OCI-LY1 (cell line): Measurements from ENCODE around the gene UROC1.

Source experiments
- H2AFZ ChIP-seq: fragments of 200-600 bp; sonication (generic), shearing (Covaris generic); 2 replicates; pipeline ENCODE4 v1.6.0; 2014; ENCODE audit warnings: antibody characterized with exemption, mild to moderate bottlenecking, low read length
- H3F3A ChIP-seq: fragments of 200-600 bp; sonication (generic), shearing (Covaris generic); 2 replicates; pipeline ENCODE4 v1.6.0; 2014; ENCODE audit warnings: mild to moderate bottlenecking, antibody characterized with exemption, low read length, moderate library complexity; ENCODE audit not compliant: insufficient read depth
- H3K27ac ChIP-seq: fragments of 200-600 bp; sonication (generic); 2 replicates; pipeline ENCODE4 v1.5.1; 2014; ENCODE audit warnings: low read length, mixed run types, mild to moderate bottlenecking, low read depth; ENCODE audit not compliant: poor library complexity, severe bottlenecking
- H3K27me3 ChIP-seq: fragments of 200-600 bp; sonication (generic); 2 replicates; pipeline ENCODE4 v1.6.0; 2014; ENCODE audit warnings: antibody characterized with exemption, mild to moderate bottlenecking, low read length, moderate library complexity; ENCODE audit not compliant: insufficient read depth
- H3K36me3 ChIP-seq: fragments of 200-600 bp; sonication (generic); 2 replicates; pipeline ENCODE4 v1.6.1; 2014; ENCODE audit warnings: mild to moderate bottlenecking, antibody characterized with exemption, low read length, moderate library complexity, mixed read lengths; ENCODE audit not compliant: insufficient read depth
- H3K4me1 ChIP-seq: fragments of 200-600 bp; sonication (generic); 2 replicates; pipeline ENCODE4 v1.5.1; 2014; ENCODE audit warnings: mild to moderate bottlenecking, low read length, moderate library complexity; ENCODE audit not compliant: insufficient read depth, severe bottlenecking
- H3K4me2 ChIP-seq: fragments of 200-600 bp; sonication (generic), shearing (Covaris generic); 2 replicates; pipeline ENCODE4 v1.6.1; 2014; ENCODE audit warnings: low read length
- H3K4me3 ChIP-seq: fragments of 200-600 bp; sonication (generic); 2 replicates; pipeline ENCODE4 v1.5.1; 2014; ENCODE audit warnings: low read length, low read depth, mild to moderate bottlenecking, mixed read lengths; ENCODE audit not compliant: poor library complexity, severe bottlenecking
- H3K79me2 ChIP-seq: fragments of 200-600 bp; shearing (Covaris generic); 2 replicates; pipeline ENCODE4 v1.6.1; 2016; ENCODE audit warnings: mixed run types, low read length, mixed read lengths; ENCODE audit not compliant: insufficient read depth
- H3K9ac ChIP-seq: fragments of 200-600 bp; sonication (generic), shearing (Covaris generic); 2 replicates; pipeline ENCODE4 v1.6.1; 2014; ENCODE audit warnings: mild to moderate bottlenecking, low read length, mixed read lengths
- H3K9me2 ChIP-seq: fragments of 200-600 bp; sonication (generic), shearing (Covaris generic); 2 replicates; pipeline ENCODE4 v1.6.1; 2014; ENCODE audit warnings: low read depth, mild to moderate bottlenecking, low read length, mixed read lengths
- H3K9me3 ChIP-seq: fragments of 200-600 bp; shearing (Covaris generic); 2 replicates; pipeline ENCODE4 v1.6.1; 2014; ENCODE audit warnings: low read length, mixed read lengths
- H4K20me1 ChIP-seq: fragments of 200-600 bp; sonication (generic), shearing (Covaris generic); 2 replicates; pipeline ENCODE4 v1.6.0; 2016; ENCODE audit warnings: mild to moderate bottlenecking, low read length; ENCODE audit not compliant: insufficient read depth
- CTCF ChIP-seq: fragments of 200-600 bp; sonication (generic), shearing (Covaris generic); IDR thresholded peaks from 2 replicates; pipeline ENCODE4 v1.5.1; 2017; ENCODE audit warnings: mild to moderate bottlenecking, antibody characterized with exemption, low read length, moderate library complexity, mixed read lengths
- EZH2 ChIP-seq: fragments of 200-600 bp; sonication (generic), shearing (Covaris generic); IDR thresholded peaks from 2 replicates; pipeline ENCODE4 v1.8.0; 2017; ENCODE audit warnings: borderline replicate concordance, mixed run types, mild to moderate bottlenecking, antibody characterized with exemption, low read length, moderate library complexity, mixed read lengths

UROC1 gene

GRCh38 chr3:126448893-126449180, 68.7 kb downstream of the UROC1 start:
- Histone ChIP-seq H3F3A (no peaks in the 10 kb centered on the region), H3K36me3 (peaks cover 21% of the 10 kb centered on the region; the same call in 1 of the 2 replicates), H4K20me1 (no peaks in the 10 kb centered on the region), H3K27ac (no peak overlapping the region), H3K4me3 (no peak overlapping the region), H2AFZ (no peak overlapping the region), H3K79me2 (no peaks in the 10 kb centered on the region), H3K9me2 (no peaks in the 10 kb centered on the region), H3K27me3 (no peaks in the 10 kb centered on the region), H3K9me3 (no peaks in the 10 kb centered on the region), H3K4me2 (no peak overlapping the region), H3K4me1 (no peaks in the 10 kb centered on the region), H3K9ac (no peak overlapping the region)
- TF ChIP-seq EZH2 = no peak
- no peak for TF ChIP-seq CTCF

GRCh38 chr3:126448136-126448892, 69.3 kb downstream of the UROC1 start:
- TF ChIP-seq CTCF = no peak
- TF ChIP-seq EZH2 = no peak
- H2AFZ ChIP-seq = no peak overlapping the region

GRCh38 chr3:126447456-126448106, 70.0 kb downstream of the UROC1 start:
- Histone ChIP-seq H3K36me3 (peaks cover 12% of the 10 kb centered on the region; the same call in 1 of the 2 replicates), H3K4me2 (no peak overlapping the region), H3K27me3 (no peaks in the 10 kb centered on the region), H3K79me2 (no peaks in the 10 kb centered on the region), H3K27ac (no peak overlapping the region), H3K4me3 (no peak overlapping the region), H3F3A (no peaks in the 10 kb centered on the region), H3K9me2 (no peaks in the 10 kb centered on the region), H3K4me1 (no peaks in the 10 kb centered on the region), H3K9ac (no peak overlapping the region), H4K20me1 (no peaks in the 10 kb centered on the region), H3K9me3 (no peaks in the 10 kb centered on the region), H2AFZ (no peak overlapping the region)
- no peak for TF ChIP-seq CTCF
- TF ChIP-seq EZH2 = no peak

More at GRCh38 chr3:126448136-126448892, 69.3 kb downstream of the UROC1 start:
- no peak overlapping the region for H3K4me2 ChIP-seq
- H3K9me3 ChIP-seq = no peaks in the 10 kb centered on the region
- no peaks in the 10 kb centered on the region for H3K27me3 ChIP-seq
- no peak overlapping the region for H3K9ac ChIP-seq
- H3K4me1 ChIP-seq = no peaks in the 10 kb centered on the region
- H4K20me1 ChIP-seq = no peaks in the 10 kb centered on the region
- H3K27ac ChIP-seq = no peak overlapping the region
- no peaks in the 10 kb centered on the region for H3F3A ChIP-seq
- H3K36me3 ChIP-seq = peaks cover 18% of the 10 kb centered on the region; the same call in 1 of the 2 replicates
- no peaks in the 10 kb centered on the region for H3K79me2 ChIP-seq
- H3K4me3 ChIP-seq = no peak overlapping the region
- H3K9me2 ChIP-seq = no peaks in the 10 kb centered on the region
